Hepatocyte (in vitro differentiated cells): ENCODE data around the gene CTNNA3. TPM values are rescaled to one million over a fixed set of nuclear protein-coding genes. Genes with fewer than 3 reads are reported as not detected.

Source experiments
- DNase-seq: peaks from one replicate; pipeline ENCODE4 v3.0.0-alpha.2; 2016; ENCODE audit warnings: low spot score
- H2AFZ ChIP-seq: fragments of 200-600 bp; sonication (generic); 2 replicates; pipeline ENCODE4 v1.6.0; 2016; ENCODE audit warnings: antibody characterized with exemption, mild to moderate bottlenecking
- H3K27ac ChIP-seq: fragments of 200-600 bp; sonication (generic); 2 replicates; pipeline ENCODE4 v1.5.1; 2016; ENCODE audit warnings: mild to moderate bottlenecking
- H3K27me3 ChIP-seq: fragments of 200-600 bp; sonication (generic); 2 replicates; pipeline ENCODE4 v1.6.1; 2016
- H3K36me3 ChIP-seq: fragments of 200-600 bp; sonication (generic); replicated peaks from 2 replicates; pipeline ENCODE4 v1.5.1; 2016; ENCODE audit warnings: low read depth; ENCODE audit not compliant: insufficient read depth
- H3K4me1 ChIP-seq: fragments of 200-600 bp; sonication (generic); 2 replicates; pipeline ENCODE4 v1.5.1; 2016; ENCODE audit warnings: mild to moderate bottlenecking, moderate library complexity; ENCODE audit not compliant: insufficient read depth
- H3K4me2 ChIP-seq: fragments of 200-600 bp; sonication (generic); 2 replicates; pipeline ENCODE4 v1.6.0; 2016
- H3K4me3 ChIP-seq: fragments of 200-600 bp; sonication (generic); 2 replicates; pipeline ENCODE4 v1.5.1; 2016; ENCODE audit warnings: mild to moderate bottlenecking
- H3K79me2 ChIP-seq: fragments of 200-600 bp; sonication (generic); 2 replicates; pipeline ENCODE4 v1.6.0; 2017; ENCODE audit warnings: mild to moderate bottlenecking
- H3K9me2 ChIP-seq: fragments of 200-600 bp; sonication (generic); replicated peaks from 2 replicates; pipeline ENCODE4 v1.6.0; 2017; ENCODE audit warnings: mild to moderate bottlenecking; ENCODE audit not compliant: insufficient read depth
- H3K9me3 ChIP-seq: fragments of 200-600 bp; sonication (generic); 2 replicates; pipeline ENCODE4 v1.5.1; 2016; ENCODE audit warnings: low read depth, mild to moderate bottlenecking
- H4K20me1 ChIP-seq: fragments of 200-600 bp; sonication (generic); 2 replicates; pipeline ENCODE4 v1.6.0; 2016; ENCODE audit warnings: mild to moderate bottlenecking; ENCODE audit not compliant: insufficient read depth, poor library complexity, severe bottlenecking
- CTCF ChIP-seq: fragments of 200-600 bp; sonication (generic); IDR thresholded peaks from 2 replicates; pipeline ENCODE4 v1.5.1; 2016; ENCODE audit warnings: antibody characterized with exemption, mild to moderate bottlenecking; ENCODE audit not compliant: poor library complexity
- EZH2 ChIP-seq: fragments of 200-600 bp; sonication (generic); IDR thresholded peaks from 2 replicates; pipeline ENCODE4 v1.6.1; 2016; ENCODE audit warnings: antibody characterized with exemption, mild to moderate bottlenecking, borderline replicate concordance
- EZH2phosphoT487 ChIP-seq: fragments of 200-600 bp; sonication (generic); IDR thresholded peaks from one replicate; pipeline ENCODE4 v1.6.1; 2018; ENCODE audit warnings: antibody characterized with exemption, mild to moderate bottlenecking, low read depth, moderate library complexity; ENCODE audit not compliant: unreplicated experiment, severe bottlenecking
- WGBS: methylation state at CpG from one replicate; pipeline ENCODE4 v1.1.6; 2016; ENCODE audit warnings: low lambda C conversion rate; ENCODE audit errors: missing lambda C conversion rate; 5-methylcytosine and 5-hydroxymethylcytosine counted together
- polyA plus RNA-seq: library from polyadenylated mRNA; unstranded; fragments of >200 nt; fragmentation: Nextera tagmentation; extraction: Ambion mirVana; gene quantifications from 2 replicates; pipeline ENCODE4 v1.2.1, GENCODE V29; 2016
- total RNA-seq: library from RNA; depleted of rRNA; stranded (reverse); fragments of >200 nt; gene quantifications from 2 replicates; pipeline ENCODE4 v1.2.3, GENCODE V29; 2014

The CTNNA3 gene
- total and polyA plus RNA-seq, 2 experiments from 2014 or later: 12.9 to 25.9 TPM

GRCh38 chr10:67036808-67037207, 659.2 kb downstream of the CTNNA3 start:
- Histone ChIP-seq H3K9me3 (no peaks in the 10 kb centered on the region), H3K27ac (no peak overlapping the region), H3K79me2 (no peaks in the 10 kb centered on the region), H3K4me2 (no peak overlapping the region), H3K36me3 (no peaks in the 10 kb centered on the region), H3K4me1 (no peaks in the 10 kb centered on the region), H3K27me3 (no peaks in the 10 kb centered on the region), H2AFZ (no peak overlapping the region), H3K9me2 (no peaks in the 10 kb centered on the region), H3K4me3 (no peak overlapping the region), H4K20me1 (no peaks in the 10 kb centered on the region)
- no peak for DNase-seq
- 65% methylated on average over 2 of the region's 2 CpGs for WGBS
- TF ChIP-seq EZH2phosphoT487: no peak
- no peak for TF ChIP-seq CTCF
- TF ChIP-seq EZH2: no peak

- no peaks in the 10 kb centered on the region for H4K20me1 ChIP-seq
- 97% methylated on average over 9 of the region's 9 CpGs for WGBS
- no peaks in the 10 kb centered on the region for H3K27me3 ChIP-seq
- no peaks in the 10 kb centered on the region for H3K4me1 ChIP-seq
- H3K9me2 ChIP-seq: no peaks in the 10 kb centered on the region
- H3K36me3 ChIP-seq: no peaks in the 10 kb centered on the region
- no peak overlapping the region for H2AFZ ChIP-seq
- no peak overlapping the region for H3K4me2 ChIP-seq
- DNase-seq: no peak
- no peak for TF ChIP-seq EZH2
- TF ChIP-seq CTCF: no peak
- no peak for TF ChIP-seq EZH2phosphoT487
- H3K4me3 ChIP-seq: no peak overlapping the region
- no peaks in the 10 kb centered on the region for H3K79me2 ChIP-seq
- no peak overlapping the region for H3K27ac ChIP-seq
- no peaks in the 10 kb centered on the region for H3K9me3 ChIP-seq
These were observed 662.1 kb downstream of the CTNNA3 start for GRCh38 chr10:67033878-67034277.

- H3K9me3 ChIP-seq: no peaks in the 10 kb centered on the region
- no peaks in the 10 kb centered on the region for H3K27me3 ChIP-seq
- H2AFZ ChIP-seq: no peak overlapping the region
- H3K79me2 ChIP-seq: no peaks in the 10 kb centered on the region
- TF ChIP-seq EZH2: no peak
- no peak for TF ChIP-seq EZH2phosphoT487
- no peak for TF ChIP-seq CTCF
- H3K36me3 ChIP-seq: no peaks in the 10 kb centered on the region
- no peaks in the 10 kb centered on the region for H3K9me2 ChIP-seq
- no peak for DNase-seq
- H3K4me3 ChIP-seq: no peak overlapping the region
- no peaks in the 10 kb centered on the region for H4K20me1 ChIP-seq
- H3K4me1 ChIP-seq: no peaks in the 10 kb centered on the region
- no peak overlapping the region for H3K4me2 ChIP-seq
- no peak overlapping the region for H3K27ac ChIP-seq
These were observed 673.9 kb downstream of the CTNNA3 start for GRCh38 chr10:67022099-67022498.

- Histone ChIP-seq H3K4me2 (no peak overlapping the region), H3K4me3 (no peak overlapping the region), H3K9me2 (no peaks in the 10 kb centered on the region), H3K9me3 (no peaks in the 10 kb centered on the region), H3K27ac (no peak overlapping the region), H3K4me1 (no peaks in the 10 kb centered on the region), H3K27me3 (no peaks in the 10 kb centered on the region), H3K36me3 (no peaks in the 10 kb centered on the region), H2AFZ (no peak overlapping the region), H4K20me1 (no peaks in the 10 kb centered on the region), H3K79me2 (no peaks in the 10 kb centered on the region)
- TF ChIP-seq EZH2 (no peak), EZH2phosphoT487 (no peak), CTCF (no peak)
- DNase-seq: no peak
- 96% methylated on average over 2 of the region's 2 CpGs for WGBS
These were observed 678.8 kb downstream of the CTNNA3 start for GRCh38 chr10:67017218-67017617.
